Measurements from ENCODE around the gene A2M. TPM values are rescaled to one million over a fixed set of nuclear protein-coding genes. Genes with fewer than 3 reads are reported as not detected.

A2M gene
- total and polyA plus RNA-seq, 2 donors (not counting 3 experiments of a cell fraction or from before 2014, with no cell fraction given) = 11.5 to 16.9 TPM

- no peak overlapping the region for H2AFZ ChIP-seq (ENCODE audit: low read depth, low read length)
- H3K36me3 ChIP-seq (ENCODE audit: control insufficient read depth in 2 of 2, extremely low read depth in 1 of 2, insufficient read depth in 2 of 2, low read length in 2 of 2) = no peaks in the 10 kb centered on the region
- ChIA-PET POLR2A (no interaction called here), CTCF (interaction anchor here (1.4 kb wide), 1 partner anchor 13 kb away, joined by 5 read pairs; no protein-coding TSS in a partner anchor)
- no peak overlapping the region for H3K27ac ChIP-seq (ENCODE audit: insufficient read depth, low read depth, low read length)
- H3K9me1 ChIP-seq (replicated peaks; ENCODE audit: control insufficient read depth, extremely low read depth, insufficient read depth, low read length) = no peaks in the 10 kb centered on the region
- no peak overlapping the region for H3K4me3 ChIP-seq (replicated peaks in 1 of 3; ENCODE audit: insufficient read depth in 1 of 3, low read depth in 1 of 3, low read length in 3 of 3)
- dilution Hi-C loops (cut with MboI; ENCODE audit: extremely low pct_ligation_motif_present, low sequenced_read_pairs) (no loop called here), intact Hi-C loops (cut with micrococcal nuclease) (loop anchor here (5.0 kb wide), 1 partner anchor 47 kb away; no protein-coding TSS in a partner anchor)
- no peak overlapping the region for H3K4me2 ChIP-seq (ENCODE audit: insufficient read depth, low read length)
- no peak for TF ChIP-seq GATA2 (IDR thresholded peaks at IDR 0.05; ENCODE audit: insufficient read depth, insufficient read length, low read depth, low read length)
- TF ChIP-seq CTCF (IDR thresholded peaks at IDR 0.05; ENCODE audit: extremely low read depth in 1 of 2, insufficient read depth in 1 of 2, low read depth in 1 of 2, low read length in 2 of 2) = no peak
- H4K20me1 ChIP-seq (replicated peaks; ENCODE audit: control insufficient read depth, extremely low read depth, insufficient read depth, low read length) = no peaks in the 10 kb centered on the region
- no peak for DNase-seq (ENCODE audit: low read depth, low spot score)
- H3K27me3 ChIP-seq (ENCODE audit: control insufficient read depth in 2 of 2, insufficient read depth in 2 of 2, low read length in 2 of 2) = peaks cover 2 to 4% of the 10 kb centered on the region in 2 experiments
- no TSS peak for BruUV-seq (replicated peaks)
- H3K4me1 ChIP-seq (ENCODE audit: control insufficient read depth, extremely low read depth, insufficient read depth, low read length) = no peaks in the 10 kb centered on the region
- no peak for FAIRE-seq
- no peak overlapping the region for H3K9ac ChIP-seq (replicated peaks; ENCODE audit: extremely low read depth, insufficient read depth, low read length)
- H3K9me3 ChIP-seq (replicated peaks; ENCODE audit: control insufficient read depth, insufficient read depth, low read length) = no peaks in the 10 kb centered on the region
- no peaks in the 10 kb centered on the region for H3K79me2 ChIP-seq (ENCODE audit: control insufficient read depth, insufficient read depth, low read length)
Observed at GRCh38 chr12:9114946-9115345, 773 bp downstream of the A2M start.

GRCh38 chr12:9113987-9114309 is 1.8 kb downstream of the A2M start:
- Histone ChIP-seq H2AFZ (ENCODE audit: low read depth, low read length) (no peak overlapping the region), H3K9ac (replicated peaks; ENCODE audit: extremely low read depth, insufficient read depth, low read length) (no peak overlapping the region), H3K9me1 (replicated peaks; ENCODE audit: control insufficient read depth, extremely low read depth, insufficient read depth, low read length) (no peaks in the 10 kb centered on the region), H3K9me3 (replicated peaks; ENCODE audit: control insufficient read depth, insufficient read depth, low read length) (no peaks in the 10 kb centered on the region), H3K27me3 (ENCODE audit: control insufficient read depth in 2 of 2, insufficient read depth in 2 of 2, low read length in 2 of 2) (peaks cover 2 to 4% of the 10 kb centered on the region in 2 experiments), H4K20me1 (replicated peaks; ENCODE audit: control insufficient read depth, extremely low read depth, insufficient read depth, low read length) (no peaks in the 10 kb centered on the region), H3K4me2 (ENCODE audit: insufficient read depth, low read length) (no peak overlapping the region), H3K36me3 (ENCODE audit: control insufficient read depth in 2 of 2, extremely low read depth in 1 of 2, insufficient read depth in 2 of 2, low read length in 2 of 2) (no peaks in the 10 kb centered on the region), H3K79me2 (ENCODE audit: control insufficient read depth, insufficient read depth, low read length) (no peaks in the 10 kb centered on the region), H3K27ac (ENCODE audit: insufficient read depth, low read depth, low read length) (no peak overlapping the region), H3K4me1 (ENCODE audit: control insufficient read depth, extremely low read depth, insufficient read depth, low read length) (no peaks in the 10 kb centered on the region), H3K4me3 (replicated peaks in 1 of 3; ENCODE audit: insufficient read depth in 1 of 3, low read depth in 1 of 3, low read length in 3 of 3) (no peak overlapping the region)
- TF ChIP-seq GATA2 (IDR thresholded peaks at IDR 0.05; ENCODE audit: insufficient read depth, insufficient read length, low read depth, low read length) = no peak
- BruUV-seq (replicated peaks) = no TSS peak
- intact Hi-C loops (cut with micrococcal nuclease) = no loop called here
- ChIA-PET CTCF (interaction anchor here (1.4 kb wide), 1 partner anchor 12 kb away, joined by 5 read pairs; no protein-coding TSS in a partner anchor), POLR2A (no interaction called here)
- DNase-seq (ENCODE audit: low read depth, low spot score) = no peak
- dilution Hi-C loops (cut with MboI; ENCODE audit: extremely low pct_ligation_motif_present, low sequenced_read_pairs) = no loop called here
- no peak for FAIRE-seq
